Measurements from ENCODE around the gene RPS18. TPM values are rescaled to one million over a fixed set of nuclear protein-coding genes. Genes with fewer than 3 reads are reported as not detected.

Gene RPS18
- total RNA-seq, 1 experiment from 2014 or later: 4,062 TPM

GRCh38 chr6:33241968-33242367 lies 29.9 kb upstream of the RPS18 start:
- Histone ChIP-seq H3K4me1 (ENCODE audit: control insufficient read depth in 1 of 2, insufficient read depth in 2 of 2, low read length in 2 of 2) (peaks cover 2 to 4% of the 10 kb centered on the region in 2 experiments; a peak in 2 of 4 replicates), H3K9me3 (ENCODE audit: control insufficient read depth in 1 of 2, insufficient read depth in 1 of 2, low read depth in 1 of 2, low read length in 2 of 2) (no peaks in the 10 kb centered on the region), H3K27ac (ENCODE audit: low read depth, low read length) (no peak overlapping the region), H3K9ac (ENCODE audit: low read length) (no peak overlapping the region), H3K9me2 (ENCODE audit: insufficient read depth) (no peaks in the 10 kb centered on the region), H3K36me3 (ENCODE audit: control insufficient read depth in 1 of 2, insufficient read depth in 2 of 2, low read length in 2 of 2) (no peaks in the 10 kb centered on the region), H2AFZ (ENCODE audit: low read depth, low read length, poor library complexity, severe bottlenecking) (no peak overlapping the region), H3K27me3 (ENCODE audit: insufficient read depth, low read length) (no peaks in the 10 kb centered on the region), H4K20me1 (ENCODE audit: insufficient read depth) (no peaks in the 10 kb centered on the region), H3K4me2 (ENCODE audit: low read length) (no peak overlapping the region), H3K4me3 (replicated peaks in 1 of 2; ENCODE audit: low read depth in 1 of 2, low read length in 2 of 2) (no peak overlapping the region), H3K79me2 (ENCODE audit: insufficient read depth, low read length) (no peaks in the 10 kb centered on the region)
- intact Hi-C loops (cut with micrococcal nuclease): no loop called here
- POLR2A ChIA-PET: no interaction called here
- no peak for ATAC-seq
- CTCF ChIA-PET: interaction anchor here (1.2 kb wide), 1 partner anchor 8 kb away, joined by 3 read pairs; no protein-coding TSS in a partner anchor
- no peak for DNase-seq (ENCODE audit: low read depth, low spot score)
- RAD21 ChIA-PET (ENCODE audit: low non-redundant PET in 1 of 2, low total read pairs in 2 of 2, uncharacterized antibody in 2 of 2, unreplicated experiment in 2 of 2): no interaction called here
- no TSS peak for BruUV-seq (replicated peaks)
- TF ChIP-seq, protein P1, sequence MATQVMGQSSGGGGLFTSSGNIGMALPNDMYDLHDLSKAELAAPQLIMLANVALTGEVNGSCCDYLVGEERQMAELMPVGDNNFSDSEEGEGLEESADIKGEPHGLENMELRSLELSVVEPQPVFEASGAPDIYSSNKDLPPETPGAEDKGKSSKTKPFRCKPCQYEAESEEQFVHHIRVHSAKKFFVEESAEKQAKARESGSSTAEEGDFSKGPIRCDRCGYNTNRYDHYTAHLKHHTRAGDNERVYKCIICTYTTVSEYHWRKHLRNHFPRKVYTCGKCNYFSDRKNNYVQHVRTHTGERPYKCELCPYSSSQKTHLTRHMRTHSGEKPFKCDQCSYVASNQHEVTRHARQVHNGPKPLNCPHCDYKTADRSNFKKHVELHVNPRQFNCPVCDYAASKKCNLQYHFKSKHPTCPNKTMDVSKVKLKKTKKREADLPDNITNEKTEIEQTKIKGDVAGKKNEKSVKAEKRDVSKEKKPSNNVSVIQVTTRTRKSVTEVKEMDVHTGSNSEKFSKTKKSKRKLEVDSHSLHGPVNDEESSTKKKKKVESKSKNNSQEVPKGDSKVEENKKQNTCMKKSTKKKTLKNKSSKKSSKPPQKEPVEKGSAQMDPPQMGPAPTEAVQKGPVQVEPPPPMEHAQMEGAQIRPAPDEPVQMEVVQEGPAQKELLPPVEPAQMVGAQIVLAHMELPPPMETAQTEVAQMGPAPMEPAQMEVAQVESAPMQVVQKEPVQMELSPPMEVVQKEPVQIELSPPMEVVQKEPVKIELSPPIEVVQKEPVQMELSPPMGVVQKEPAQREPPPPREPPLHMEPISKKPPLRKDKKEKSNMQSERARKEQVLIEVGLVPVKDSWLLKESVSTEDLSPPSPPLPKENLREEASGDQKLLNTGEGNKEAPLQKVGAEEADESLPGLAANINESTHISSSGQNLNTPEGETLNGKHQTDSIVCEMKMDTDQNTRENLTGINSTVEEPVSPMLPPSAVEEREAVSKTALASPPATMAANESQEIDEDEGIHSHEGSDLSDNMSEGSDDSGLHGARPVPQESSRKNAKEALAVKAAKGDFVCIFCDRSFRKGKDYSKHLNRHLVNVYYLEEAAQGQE (IDR thresholded peaks at IDR 0.05; ENCODE audit: low read depth): no peak
- TF ChIP-seq JUND (IDR thresholded peaks at IDR 0.05): no peak
- TF ChIP-seq, protein P2, sequence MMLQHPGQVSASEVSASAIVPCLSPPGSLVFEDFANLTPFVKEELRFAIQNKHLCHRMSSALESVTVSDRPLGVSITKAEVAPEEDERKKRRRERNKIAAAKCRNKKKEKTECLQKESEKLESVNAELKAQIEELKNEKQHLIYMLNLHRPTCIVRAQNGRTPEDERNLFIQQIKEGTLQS (IDR thresholded peaks at IDR 0.05): no peak
- no peak for TF ChIP-seq CTCF (IDR thresholded peaks at IDR 0.05 in 2 of 3, conservative IDR thresholded peaks at IDR 0.05 in 1 of 3; ENCODE audit: borderline replicate concordance in 1 of 3, insufficient read depth in 1 of 3, low read depth in 2 of 3, low read length in 2 of 3)
- no peak for TF ChIP-seq ZNF274 (IDR thresholded peaks at IDR 0.05; ENCODE audit: low read depth, low read length)
- TF ChIP-seq FOSL1 (IDR thresholded peaks at IDR 0.05; ENCODE audit: low read depth): no peak
- no peak for TF ChIP-seq SRF (IDR thresholded peaks at IDR 0.05; ENCODE audit: low read depth)
- TF ChIP-seq TCF7L2 (IDR thresholded peaks at IDR 0.05; ENCODE audit: borderline replicate concordance, extremely low read depth, insufficient read depth, insufficient read length): no peak
- no peak for TF ChIP-seq RAD21 (IDR thresholded peaks at IDR 0.05; ENCODE audit: low read depth)
- TF ChIP-seq POLR2AphosphoS5 (IDR thresholded peaks at IDR 0.05; ENCODE audit: low read depth, low read length): no peak
- TF ChIP-seq POLR2A (IDR thresholded peaks at IDR 0.05; ENCODE audit: borderline replicate concordance, extremely low read depth, insufficient read depth, insufficient read length): no peak
- TF ChIP-seq ELF1 (IDR thresholded peaks at IDR 0.05; ENCODE audit: borderline replicate concordance, low read depth): no peak
